HG03139 (cell line): Measurements from ENCODE around the gene PDXK.

Experiments
- ATAC-seq: cut with Tn5 transposase; IDR thresholded peaks from one replicate; pipeline ENCODE4 v1.9.1; 2021; ENCODE audit not compliant: unreplicated experiment

PDXK gene

GRCh38 chr21:43801006-43801783, 82.3 kb downstream of the PDXK start:
- ATAC-seq = no peak

- ATAC-seq = no peak
Observed at GRCh38 chr21:43802713-43803313, 83.9 kb downstream of the PDXK start.

DNA sequence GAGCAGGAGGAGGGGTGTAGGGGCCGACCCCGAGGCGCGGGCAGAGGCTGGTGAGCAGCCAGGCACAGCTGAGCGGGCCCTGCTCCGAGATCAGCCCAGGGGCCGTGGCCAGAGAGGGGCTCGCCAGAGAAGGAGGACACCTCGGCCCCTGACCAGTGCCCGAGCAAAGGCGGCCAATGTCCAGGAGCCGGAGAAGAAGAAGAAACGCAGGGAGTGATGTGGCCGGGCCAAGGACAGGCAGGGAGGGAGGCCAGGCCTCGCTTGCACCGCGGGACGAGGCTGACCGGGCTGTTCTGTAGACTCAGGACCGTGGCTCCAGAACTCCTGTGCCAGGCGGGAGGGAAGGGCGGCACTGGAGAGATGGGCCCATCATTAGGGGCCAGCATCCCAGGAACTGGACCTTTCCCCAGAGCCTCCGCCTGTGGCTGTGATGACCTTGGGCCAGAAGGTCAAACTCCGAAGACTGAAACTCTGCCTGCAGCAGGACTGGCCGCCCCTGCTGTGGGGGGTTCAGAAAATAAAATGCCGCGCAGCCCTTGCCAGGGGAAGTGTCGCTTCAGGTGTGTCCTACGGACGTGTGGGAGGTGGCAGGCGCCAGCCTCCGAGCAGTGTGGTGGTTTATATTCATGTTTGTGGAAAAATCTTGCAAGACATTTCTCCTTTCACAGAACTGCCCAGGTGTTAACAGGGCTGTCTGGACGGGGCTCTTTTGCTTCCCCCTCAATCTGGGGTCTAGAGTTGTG, 84.8 kb downstream of the PDXK start:
- no peak for ATAC-seq

DNA sequence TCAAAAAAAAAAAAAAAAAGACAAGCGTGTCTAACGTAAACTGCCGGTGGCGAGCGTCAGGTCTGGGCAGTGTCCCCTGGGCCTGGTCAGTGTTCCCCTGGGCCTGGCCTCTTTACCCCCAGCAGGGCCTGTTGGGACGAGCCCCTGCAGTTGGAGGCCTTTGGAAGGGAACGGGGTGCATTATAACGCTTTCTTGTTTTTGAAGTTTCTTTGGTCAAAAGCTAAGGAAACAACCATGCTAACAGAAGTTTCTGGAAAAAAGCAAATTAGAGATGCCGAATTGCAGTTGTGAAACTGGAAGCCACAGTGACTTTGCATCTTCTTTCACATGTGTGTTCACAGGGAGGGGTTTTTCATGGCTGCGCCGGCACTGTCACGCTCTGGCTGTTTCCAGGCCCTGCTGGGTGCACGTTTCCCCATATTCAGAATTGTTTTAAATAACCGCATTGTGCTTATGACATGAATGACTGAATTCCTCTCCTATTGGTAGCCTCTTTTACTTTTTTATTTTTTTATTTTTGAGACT, 86.4 kb downstream of the PDXK start:
- ATAC-seq = peak; percentile 69

GRCh38 chr21:43806017-43806710, 87.2 kb downstream of the PDXK start:
- ATAC-seq = no peak

DNA sequence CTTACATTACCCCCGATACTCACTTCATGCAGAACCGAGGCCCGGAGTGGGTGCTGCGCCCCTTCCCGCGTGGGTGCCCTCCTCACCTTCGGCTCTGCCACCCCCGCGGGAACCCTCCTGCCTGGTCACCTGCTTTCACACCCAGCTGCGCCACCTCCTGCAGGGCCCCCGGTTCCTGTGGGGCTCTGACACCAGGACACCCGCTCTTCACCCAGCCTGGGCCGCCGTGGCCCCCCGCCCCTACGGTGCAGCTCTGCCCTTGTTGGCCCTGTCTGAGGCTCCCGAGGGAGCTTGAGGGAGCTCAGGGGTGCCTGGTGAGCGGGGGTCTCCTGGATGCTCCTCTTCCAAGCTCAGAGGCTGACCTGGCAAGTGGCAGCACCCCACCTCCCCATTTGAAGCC, 89.4 kb downstream of the PDXK start:
- ATAC-seq = no peak

DNA sequence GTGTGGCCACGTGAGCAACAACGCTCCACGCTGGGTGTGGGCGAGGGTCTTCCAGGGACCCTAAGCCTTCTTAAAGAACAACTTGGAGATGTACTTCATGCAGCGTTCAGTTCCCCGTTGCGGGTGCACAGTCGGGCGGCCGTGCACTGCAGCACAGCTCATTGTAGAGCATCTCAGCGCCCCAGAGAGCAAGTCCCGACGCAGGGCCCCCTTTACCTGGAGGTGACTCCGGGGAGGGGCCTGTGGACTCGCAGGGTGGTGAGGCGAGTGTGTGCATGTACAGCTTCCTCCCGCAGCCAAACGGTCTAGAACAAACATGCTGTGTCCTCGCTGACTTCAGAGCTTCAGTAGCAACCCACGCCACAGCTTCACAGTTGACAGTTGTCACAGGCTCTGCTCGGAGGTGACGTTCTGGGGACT, 89.9 kb downstream of the PDXK start:
- ATAC-seq = no peak

DNA sequence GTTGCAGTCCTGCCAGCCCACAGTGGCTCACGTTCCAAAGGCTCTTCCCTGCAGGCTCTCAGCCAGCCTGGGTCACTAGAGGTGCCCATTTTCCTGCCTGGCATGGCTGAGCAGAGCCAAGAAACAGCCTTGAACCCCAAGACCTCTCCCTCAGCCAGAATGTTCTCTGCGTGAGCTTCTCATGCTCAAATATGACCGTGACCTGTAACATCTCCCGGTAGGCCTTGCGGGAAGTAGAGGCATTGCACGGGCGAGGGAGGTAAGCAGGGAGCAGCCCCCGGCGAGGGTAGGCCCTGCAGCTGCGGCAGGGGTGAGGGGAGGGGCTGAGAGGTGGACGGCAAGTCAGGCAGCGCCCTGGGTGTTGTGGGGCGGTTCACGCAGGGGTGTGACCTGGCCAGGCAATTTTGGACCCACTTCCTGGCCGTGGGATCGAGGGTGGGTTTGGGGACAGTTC, 90.4 kb downstream of the PDXK start:
- ATAC-seq = no peak

DNA sequence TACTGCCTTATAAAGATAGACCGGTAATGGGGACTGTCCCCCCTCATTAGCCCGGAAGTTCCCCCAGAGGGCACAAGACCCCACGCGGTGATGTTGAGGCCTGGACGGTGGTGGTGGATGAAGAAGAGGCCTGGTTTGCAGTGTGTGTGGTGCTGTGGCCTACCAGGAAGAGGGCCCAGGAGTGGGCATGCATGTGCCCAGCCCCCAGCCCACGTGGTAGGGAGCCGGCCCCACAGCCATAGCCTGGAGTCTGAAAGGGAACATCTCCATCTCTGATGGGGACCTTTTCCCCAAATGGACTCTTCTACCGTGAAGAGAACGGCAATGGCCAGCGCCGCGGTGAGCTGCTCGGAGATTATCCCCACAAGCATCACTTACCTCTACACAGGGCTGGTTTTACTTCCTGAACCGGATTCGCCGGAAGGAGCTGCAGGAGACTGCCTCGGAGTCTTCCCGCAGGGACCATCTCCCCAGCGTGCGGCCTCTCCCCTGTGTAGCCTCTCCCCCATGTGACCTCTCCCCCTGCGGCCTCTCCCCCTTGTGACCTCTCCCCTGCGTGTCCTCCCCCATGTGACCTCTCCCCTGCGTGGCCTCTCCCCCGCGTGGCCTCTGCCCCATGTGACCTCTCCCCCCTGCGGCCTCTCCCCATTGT, 91.0 kb downstream of the PDXK start:
- no peak for ATAC-seq

DNA sequence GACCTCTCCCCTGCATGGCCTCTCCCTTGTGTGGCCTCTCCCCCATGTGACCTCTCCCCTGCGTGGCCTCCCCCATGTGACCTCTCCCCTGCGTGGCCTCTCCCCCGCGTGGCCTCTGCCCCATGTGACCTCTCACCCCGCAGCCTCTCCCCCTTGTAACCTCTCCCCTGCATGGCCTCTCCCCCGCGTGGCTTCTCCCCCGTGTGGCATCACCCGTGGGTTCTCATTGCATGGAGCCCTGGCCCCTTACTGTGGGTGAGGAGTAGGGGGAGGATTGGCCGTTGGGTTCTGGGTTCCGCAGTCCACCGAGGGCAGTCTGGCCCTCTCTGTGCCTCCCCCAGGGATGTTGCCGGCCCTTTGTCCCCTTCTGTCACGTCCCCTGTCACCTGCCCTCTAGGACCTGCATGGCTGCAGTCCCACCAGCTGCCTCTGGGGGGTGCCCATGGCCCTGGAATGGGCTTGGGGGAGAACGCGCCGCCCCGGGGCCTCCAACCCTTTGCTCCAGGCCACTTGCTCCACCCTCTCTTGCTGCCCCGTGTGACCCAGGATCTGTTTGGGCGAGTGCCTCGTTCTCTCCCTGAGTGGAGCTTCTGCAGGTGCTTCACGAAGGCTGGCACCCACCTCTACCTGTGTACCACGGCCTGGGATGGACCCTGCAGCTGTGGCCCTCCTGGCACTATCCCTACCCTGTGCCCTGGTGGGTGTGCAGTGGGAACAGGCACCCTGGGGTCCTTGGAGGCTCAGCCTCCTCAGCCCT, 91.8 kb downstream of the PDXK start:
- ATAC-seq = no peak

DNA sequence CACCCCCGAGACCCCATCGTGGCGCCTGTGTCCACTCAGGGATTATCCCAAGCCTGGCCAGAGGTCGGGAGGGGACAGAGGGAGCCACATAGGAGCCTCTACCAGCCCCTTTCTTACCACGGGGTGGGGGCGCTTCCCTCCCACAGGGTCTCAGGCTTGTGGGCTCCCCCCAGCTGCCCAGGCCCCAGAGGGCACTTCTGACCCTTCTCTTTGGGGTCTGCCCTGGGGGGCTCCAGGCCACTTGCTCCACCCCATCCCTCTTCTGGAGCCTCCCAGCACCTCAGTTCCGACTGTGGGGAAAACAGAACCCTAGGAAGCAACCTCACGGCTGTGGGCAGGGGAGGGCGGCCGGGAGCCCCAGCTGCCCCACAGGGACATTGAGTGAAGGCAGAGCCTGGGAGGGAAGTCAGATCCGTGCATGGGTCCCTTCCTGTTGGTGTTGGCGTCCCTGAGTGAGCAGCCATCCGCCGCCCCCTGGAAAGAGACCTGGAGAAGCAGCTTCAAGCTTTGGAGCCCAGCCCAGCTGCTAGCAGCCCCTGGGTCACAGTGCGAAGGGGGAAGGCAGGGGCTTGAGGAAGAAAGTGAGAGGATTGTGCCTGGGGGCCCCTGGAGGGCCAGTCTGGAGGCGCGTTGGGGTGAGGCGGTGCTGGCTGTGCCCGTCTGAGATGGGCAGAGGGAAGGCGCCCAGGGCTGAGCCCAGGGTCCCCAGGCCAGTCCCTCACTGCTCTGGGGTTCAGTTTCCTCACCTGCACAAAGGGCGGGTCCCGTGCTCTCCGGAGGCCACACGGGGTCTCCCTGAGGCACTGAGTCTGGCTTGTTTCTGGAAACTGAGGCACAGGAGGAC, 92.6 kb downstream of the PDXK start:
- no peak for ATAC-seq
